GM12891 (cell line): ENCODE measurements around the gene PHPT1. TPM values are rescaled to one million over a fixed set of nuclear protein-coding genes. Genes with fewer than 3 reads are reported as not detected.
"Not testable (repeated sequence)": the region's sequence is repeated elsewhere in the genome, so short reads cannot be mapped to it uniquely, and the experiment has no call there.

Source experiments
- DNase-seq: peaks from one replicate; pipeline ENCODE4 v3.0.0; 2011; ENCODE audit warnings: low spot score; ENCODE audit not compliant: insufficient read length
- FAIRE-seq: peaks from 2 replicates; lab custom pipeline; 2011; peaks lifted over from hg19 to GRCh38; lab: Jason Lieb, UNC
- PAX5 ChIP-seq: IDR thresholded peaks from 2 replicates; pipeline ENCODE4 v1.6.1; 2011; ENCODE audit warnings: low read length, moderate library complexity, mild to moderate bottlenecking; ENCODE audit not compliant: insufficient read depth, severe bottlenecking
- POLR2A ChIP-seq: IDR thresholded peaks from 2 replicates; pipeline ENCODE4 v1.6.1; 2011; ENCODE audit warnings: low read depth, low read length, control low read depth
- POLR2AphosphoS5 ChIP-seq: IDR thresholded peaks from 2 replicates; pipeline ENCODE4 v1.6.1; 2011; ENCODE audit warnings: low read depth, low read length, control low read depth
- POU2F2 ChIP-seq: IDR thresholded peaks from 2 replicates; pipeline ENCODE4 v1.6.1; 2011; ENCODE audit warnings: low read depth, mild to moderate bottlenecking, control low read depth, low read length, moderate library complexity
- SPI1 ChIP-seq: IDR thresholded peaks from 2 replicates; pipeline ENCODE4 v1.6.1; 2011; ENCODE audit warnings: low read depth, low read length, control low read depth
- TAF1 ChIP-seq: IDR thresholded peaks from 2 replicates; pipeline ENCODE4 v1.6.1; 2011; ENCODE audit warnings: low read depth, low read length, control low read depth
- polyA plus RNA-seq: library from polyadenylated mRNA; unstranded; fragments of >200 nt; gene quantifications from one replicate; pipeline ENCODE4 v1.2.1, GENCODE V29; 2012; ENCODE audit warnings: low read depth, missing spikeins, inconsistent platforms; ENCODE audit not compliant: missing spikeins

PHPT1 gene
- polyA plus RNA-seq = 204 TPM

GRCh38 chr9:136849038-136849959 lies at the start of gene PHPT1:
PHPT1 (plus strand) TSS chr9:136849409; CDS start chr9:136849431, 22 bp downstream.
- TF ChIP-seq PAX5 (no peak), POLR2AphosphoS5 (peak; percentile 88), POLR2A (peak; percentile 88), SPI1 (no peak), POU2F2 (peak; percentile 72), TAF1 (peak; percentile 70)
- FAIRE-seq (peak; percentile 100), DNase-seq (peak; percentile 100)

- DNase-seq = peak; percentile 92
Observed at GRCh38 chr9:136799854-136800657, 49.2 kb upstream of the PHPT1 start.

GRCh38 chr9:136802321-136802720 lies 46.9 kb upstream of the PHPT1 start:
- no peak for FAIRE-seq

More at GRCh38 chr9:136799854-136800657, 49.2 kb upstream of the PHPT1 start:
- TF ChIP-seq PAX5 = no peak
- FAIRE-seq = peak; percentile 66

GRCh38 chr9:136803009-136803550 lies 46.1 kb upstream of the PHPT1 start:
- DNase-seq, FAIRE-seq: not testable (repeated sequence)

More at GRCh38 chr9:136802321-136802720, 46.9 kb upstream of the PHPT1 start:
- TF ChIP-seq POLR2AphosphoS5 (no peak), POLR2A (no peak), SPI1 (no peak), PAX5 (no peak)
- no peak for DNase-seq

GRCh38 chr9:136803551-136804508 lies 45.4 kb upstream of the PHPT1 start:
- TF ChIP-seq POU2F2 (no peak), SPI1 (no peak), TAF1 (no peak), POLR2AphosphoS5 (no peak), POLR2A (no peak), PAX5 (no peak)
- DNase-seq (no peak), FAIRE-seq (no peak)

- DNase-seq (peak; percentile 8), FAIRE-seq (no peak)
- no peak for TF ChIP-seq POLR2AphosphoS5
- TF ChIP-seq SPI1 = no peak
- TF ChIP-seq POU2F2 = no peak
- TF ChIP-seq POLR2A = no peak
- no peak for TF ChIP-seq PAX5
- no peak for TF ChIP-seq TAF1
Observed at GRCh38 chr9:136804509-136805206, 44.6 kb upstream of the PHPT1 start.

GRCh38 chr9:136805207-136805740 lies 43.9 kb upstream of the PHPT1 start:
- no peak for FAIRE-seq
- TF ChIP-seq POLR2AphosphoS5 = no peak
- TF ChIP-seq TAF1 = no peak
- no peak for TF ChIP-seq PAX5
- TF ChIP-seq SPI1 = no peak
- no peak for TF ChIP-seq POLR2A
- no peak for TF ChIP-seq POU2F2
- DNase-seq = no peak

- FAIRE-seq = no peak
- no peak for TF ChIP-seq POU2F2
- TF ChIP-seq PAX5 = no peak
- TF ChIP-seq TAF1 = no peak
- no peak for TF ChIP-seq SPI1
- TF ChIP-seq POLR2A = no peak
- TF ChIP-seq POLR2AphosphoS5 = no peak
- DNase-seq = no peak
Observed at GRCh38 chr9:136806067-136806466, 43.1 kb upstream of the PHPT1 start.
